NCI-H748 (cell line): ENCODE measurements around the gene C1QTNF8.

Experiments
- DNase-seq: peaks from one replicate; lab custom pipeline; 2025; ENCODE audit not compliant: unreplicated experiment; lab: John Stamatoyannopoulos, UW

Gene C1QTNF8

DNA sequence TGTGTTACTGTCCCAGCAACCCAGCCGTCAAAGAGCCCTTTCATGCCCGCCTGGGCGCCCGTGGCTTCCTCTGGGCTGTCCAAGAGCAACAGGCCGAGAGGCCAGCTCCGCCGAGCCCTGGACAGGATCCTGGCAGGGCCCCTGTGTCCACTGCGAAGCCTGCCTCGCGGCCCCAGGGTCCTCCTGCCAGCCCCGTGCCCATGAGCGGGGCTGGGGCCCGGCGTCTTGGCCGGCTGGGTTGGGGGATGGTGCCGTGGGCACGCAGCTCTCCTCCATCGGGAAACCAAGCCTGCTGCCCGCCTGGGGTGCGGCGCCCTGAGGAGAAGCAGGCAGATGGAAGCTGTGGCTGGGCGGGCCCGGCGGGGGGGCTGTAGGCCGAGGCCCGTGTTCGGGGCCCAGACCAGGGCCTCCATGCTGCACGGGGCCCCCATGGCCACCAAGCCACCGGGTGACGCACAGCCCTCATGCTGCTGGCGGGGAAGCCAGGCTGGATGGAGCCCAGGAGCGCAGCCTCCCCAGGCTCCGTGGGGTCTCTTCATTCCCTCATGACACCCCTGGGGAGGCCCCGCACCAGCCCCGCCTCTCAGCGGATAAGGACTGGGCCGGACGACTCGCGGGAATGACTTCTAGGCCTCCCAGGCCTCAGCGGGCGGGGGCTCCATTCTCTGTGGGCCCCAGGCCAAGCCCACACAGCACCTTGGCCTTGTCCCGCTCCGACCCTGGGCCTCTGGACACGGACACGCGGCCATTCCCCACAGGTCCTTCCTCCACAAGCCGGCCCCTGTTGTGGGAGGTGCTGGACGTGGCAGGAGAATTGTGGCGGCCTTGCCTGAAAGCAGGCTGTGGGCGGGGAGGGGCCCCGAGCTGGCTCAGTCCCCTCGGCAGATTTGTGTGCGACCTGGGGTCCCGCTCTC lies at the start of gene C1QTNF8:
Gene C1QTNF8, minus strand, starts transcription at position 76 of the 914 bp plus-strand sequence. CDS start 1,322 bp downstream, outside the sequence.
- DNase-seq: no peak

- DNase-seq: peak; percentile 67
Observed at GRCh38 chr16:1145383-1146100, 49.5 kb upstream of the C1QTNF8 start.

- peak; percentile 66 for DNase-seq
Observed at GRCh38 chr16:1144476-1145382, 48.7 kb upstream of the C1QTNF8 start.

- no peak for DNase-seq
Observed at GRCh38 chr16:1143761-1144450, 47.9 kb upstream of the C1QTNF8 start.

DNA sequence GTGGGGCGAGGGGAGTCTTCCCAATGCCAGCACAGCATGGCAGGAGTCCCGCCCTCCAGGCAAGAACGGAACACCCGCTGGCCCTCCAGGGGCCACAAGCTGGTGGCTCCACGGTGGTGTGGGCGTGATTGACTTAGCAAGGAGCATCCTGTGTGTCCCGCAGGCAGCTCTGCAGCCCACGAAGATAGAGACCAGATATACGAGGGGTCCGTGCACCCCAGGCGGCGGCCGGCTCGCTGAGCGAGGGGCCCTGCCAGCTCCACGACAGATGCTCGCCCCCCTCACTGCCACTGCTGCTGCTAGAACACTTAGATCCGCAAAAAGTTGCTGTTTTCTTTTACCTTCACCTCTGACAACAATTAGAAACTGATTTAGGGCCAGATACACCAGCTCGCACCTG lies 46.9 kb upstream of the C1QTNF8 start:
- no peak for DNase-seq

- no peak for DNase-seq
Observed at GRCh38 chr16:1141716-1142115, 45.7 kb upstream of the C1QTNF8 start.

DNA sequence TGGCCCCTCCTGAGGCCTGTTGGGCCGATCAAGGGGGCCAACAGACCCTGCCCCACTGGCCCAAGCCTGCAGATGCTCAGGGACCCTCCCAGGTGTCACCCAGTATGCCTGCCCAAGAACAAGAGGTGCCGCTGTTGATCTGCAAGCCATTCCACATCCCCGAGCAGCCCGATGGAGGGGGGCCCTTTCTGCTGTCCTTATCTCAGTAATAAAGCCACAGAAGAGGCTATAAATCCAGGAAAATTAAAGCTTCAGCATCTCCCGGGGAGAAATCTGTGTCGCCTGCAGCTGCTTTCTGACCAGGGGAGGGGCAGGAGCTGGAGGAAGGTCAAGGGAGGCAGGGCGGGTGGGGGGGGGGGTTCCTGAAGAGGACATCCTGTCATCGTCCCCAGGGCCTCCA lies 45.1 kb upstream of the C1QTNF8 start:
- no peak for DNase-seq

DNA sequence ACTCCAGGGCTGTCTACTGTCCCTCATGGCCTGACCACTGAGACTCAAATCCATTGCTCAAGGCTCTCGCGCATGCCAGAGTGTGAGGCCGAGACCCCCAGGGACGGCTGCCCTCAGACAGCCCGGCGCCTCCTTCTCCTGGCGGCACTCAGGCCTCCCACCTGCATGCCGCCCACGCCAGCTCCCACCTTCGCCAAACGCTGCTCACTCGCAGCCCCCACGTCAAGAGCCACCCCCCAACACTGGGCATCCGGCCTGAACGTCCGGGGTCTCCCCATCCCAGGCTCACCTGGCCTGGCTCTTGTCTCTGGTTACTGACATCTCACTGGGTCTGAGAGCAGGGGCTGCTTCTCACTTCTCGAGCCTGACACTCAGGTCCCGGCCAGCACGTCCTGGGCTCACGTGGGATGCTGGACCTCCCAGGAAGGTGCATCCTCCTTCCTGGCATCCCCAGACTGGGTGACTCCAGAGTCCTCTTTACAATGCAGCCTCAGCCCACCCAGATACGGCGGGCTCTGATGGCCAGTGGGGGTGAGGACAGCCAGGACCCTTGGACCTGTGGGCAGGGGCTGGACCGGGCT lies 44.6 kb upstream of the C1QTNF8 start:
- DNase-seq: no peak

DNA sequence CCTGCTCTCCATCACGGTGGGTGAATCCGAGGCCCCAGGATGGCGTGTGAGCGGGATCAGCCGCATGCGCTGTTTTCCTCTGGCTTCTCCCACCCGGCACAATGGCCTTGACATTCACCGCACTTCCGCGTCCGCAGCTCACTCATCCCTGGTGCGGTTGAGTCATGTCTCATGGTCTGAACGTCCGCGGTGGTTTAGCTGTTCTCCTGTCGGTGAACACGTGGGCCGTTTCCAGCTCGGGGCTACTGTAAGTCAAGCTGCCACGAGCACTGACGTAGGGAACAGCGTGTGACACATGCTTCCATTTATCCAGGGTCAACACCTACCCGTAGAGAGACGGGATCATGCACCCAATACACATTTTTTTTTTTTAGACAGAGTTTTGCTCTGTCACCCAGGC lies 41.6 kb upstream of the C1QTNF8 start:
- DNase-seq: no peak

GRCh38 chr16:1135459-1135825 lies 39.4 kb upstream of the C1QTNF8 start:
- no peak for DNase-seq

- no peak for DNase-seq
Observed at GRCh38 chr16:1134776-1135458, 38.9 kb upstream of the C1QTNF8 start.

DNA sequence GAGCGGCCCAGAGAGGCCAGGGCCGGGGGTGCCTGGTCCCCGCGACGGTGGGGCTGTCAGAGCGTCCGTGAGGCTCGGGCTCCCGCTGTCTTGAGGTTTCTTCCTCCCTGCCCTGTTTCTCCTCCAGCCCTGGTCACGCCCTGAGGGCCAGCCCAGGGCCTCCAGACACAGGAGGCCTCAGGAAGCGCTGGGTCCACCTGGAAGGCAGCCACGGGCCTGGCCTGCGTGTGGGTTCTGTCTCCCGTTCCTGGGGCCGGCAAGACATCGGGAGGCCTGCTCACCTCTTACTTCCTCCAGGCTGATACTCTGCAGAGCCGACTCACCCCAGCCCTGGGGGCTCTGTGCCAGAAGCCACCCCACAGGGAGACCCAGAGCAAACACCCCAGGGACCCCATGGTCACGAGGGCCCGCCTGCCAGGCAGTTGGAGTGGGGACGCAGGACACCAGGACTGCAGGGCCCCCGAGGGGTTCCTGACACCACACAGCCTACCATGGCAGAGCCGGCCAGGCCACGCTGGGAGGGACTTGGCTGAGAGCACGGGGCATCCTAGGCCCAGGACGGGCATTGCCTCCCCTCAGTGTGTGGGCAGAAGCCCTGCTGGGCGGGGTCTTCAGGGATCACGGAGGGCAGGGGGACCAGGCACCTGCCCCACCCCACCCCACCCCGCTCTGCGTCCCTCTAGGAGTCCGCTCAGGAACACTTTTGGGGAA lies 37.9 kb upstream of the C1QTNF8 start:
- DNase-seq: no peak

- no peak for DNase-seq
Observed at GRCh38 chr16:1133271-1133670, 37.2 kb upstream of the C1QTNF8 start.

DNA sequence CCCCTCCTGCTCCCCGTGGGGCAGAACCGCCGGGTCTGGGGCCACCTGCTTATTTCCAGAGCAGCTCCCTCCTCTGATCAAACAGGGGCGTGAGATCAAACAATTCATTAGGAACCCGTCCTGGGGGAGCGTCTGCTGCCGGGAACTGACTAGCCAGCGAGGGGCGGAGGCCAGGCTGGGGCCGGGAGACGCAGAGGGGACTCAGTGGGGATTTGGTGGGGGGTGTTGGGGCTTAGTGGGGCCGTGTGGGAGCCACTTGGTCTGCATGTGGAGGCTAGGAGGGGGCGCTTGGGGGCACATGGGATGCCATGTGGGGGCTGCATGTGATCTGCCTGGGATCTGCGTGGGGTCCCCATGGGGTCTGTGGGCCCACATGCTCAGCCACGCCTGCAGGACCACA lies 36.4 kb upstream of the C1QTNF8 start:
- no peak for DNase-seq

DNA sequence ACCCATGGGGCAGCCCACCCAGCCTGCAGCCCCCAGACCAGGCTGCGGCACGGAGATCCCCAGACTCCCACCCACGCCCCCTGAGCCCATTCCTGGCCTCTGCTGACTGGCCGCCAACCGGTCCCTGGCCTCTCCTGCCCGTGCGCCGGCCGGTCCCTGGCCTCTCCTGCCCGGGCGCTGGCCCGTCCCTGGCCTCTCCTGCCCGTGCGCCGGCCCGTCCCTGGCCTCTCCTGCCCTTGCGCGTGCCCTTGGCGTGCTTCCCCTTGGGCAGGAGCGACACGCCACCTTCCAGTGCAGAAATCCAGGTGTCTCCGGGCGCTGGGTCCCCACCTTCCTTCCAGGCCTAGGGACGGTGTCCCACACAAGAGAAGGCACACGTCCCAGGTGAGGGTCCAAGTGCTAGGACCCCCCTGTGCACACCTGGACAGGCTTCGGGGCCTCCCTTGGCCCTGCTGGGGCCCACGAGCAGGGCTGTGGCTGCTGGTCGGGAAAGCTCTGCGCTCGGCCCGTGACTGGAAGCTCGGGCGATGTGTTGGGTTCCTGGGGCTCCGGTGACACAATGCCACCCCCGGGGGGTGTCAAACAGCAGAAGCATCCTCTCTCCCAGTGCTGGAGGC lies 35.4 kb upstream of the C1QTNF8 start:
- no peak for DNase-seq

- DNase-seq: no peak
Observed at GRCh38 chr16:1130382-1130781, 34.3 kb upstream of the C1QTNF8 start.

GRCh38 chr16:1129106-1129960 lies 33.3 kb upstream of the C1QTNF8 start:
- DNase-seq: no peak
